Measurements from ENCODE around the gene ST6GAL1.

DNA sequence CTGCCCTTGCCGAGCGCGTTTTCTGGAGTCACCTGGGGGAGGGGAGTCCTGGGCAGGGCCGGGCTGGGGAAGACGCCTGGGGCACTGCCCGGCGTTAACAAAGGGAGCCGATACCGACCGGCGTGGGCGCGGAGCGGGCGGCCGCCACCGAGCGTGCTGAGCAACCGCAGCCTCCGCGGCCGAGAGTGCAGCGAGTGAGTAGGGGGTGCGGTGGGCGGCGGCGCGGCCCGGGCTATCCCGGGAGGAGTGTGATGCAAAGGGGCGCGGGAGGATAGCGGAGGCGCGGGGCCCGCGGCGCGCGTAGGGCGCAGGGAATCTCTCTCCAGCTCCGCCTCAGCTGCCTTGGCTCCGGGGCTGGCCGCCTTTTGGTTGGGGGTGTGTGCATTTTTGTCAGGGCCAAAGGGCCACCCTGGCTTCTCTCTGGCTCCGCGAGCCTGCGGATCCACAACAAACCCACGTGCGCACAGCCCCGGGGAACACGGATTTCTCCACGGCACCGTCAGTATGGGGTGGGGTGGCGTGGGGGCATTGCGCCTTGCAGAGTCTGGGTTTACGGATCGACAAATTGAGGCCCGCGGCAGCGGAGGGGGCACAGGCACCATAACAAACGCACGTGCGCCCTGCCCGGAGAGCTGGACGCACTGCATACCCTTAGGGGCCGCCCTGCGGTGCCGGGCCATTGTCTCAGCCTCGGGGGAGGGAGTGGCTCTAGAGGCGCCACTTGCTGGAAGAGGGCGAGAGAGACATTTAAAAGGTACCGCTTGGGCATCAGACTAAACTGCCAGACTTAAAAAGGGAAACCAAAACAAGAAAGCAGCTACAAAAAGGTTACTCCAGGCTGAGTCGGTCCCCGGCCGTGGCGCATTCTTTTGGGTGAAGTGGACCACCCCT lies 560 bp downstream of the ST6GAL1 start:
- TF ChIP-seq CTCF (IDR thresholded peaks at IDR 0.05) (no peak), POLR2A (IDR thresholded peaks at IDR 0.05) (no peak)
